COR-L47 (cell line): ENCODE data around the gene CGB2.
"Not testable (repeated sequence)": the region's sequence is repeated elsewhere in the genome, so short reads cannot be mapped to it uniquely, and the experiment has no call there.

ENCODE experiments used
- DNase-seq: peaks from one replicate; lab custom pipeline; 2025; lab: John Stamatoyannopoulos, UW

CGB2 gene

GRCh38 chr19:49038111-49038510, 6.4 kb downstream of the CGB2 start:
- not testable (repeated sequence) for DNase-seq

- DNase-seq, result not testable (repeated sequence)
Measured at GRCh38 chr19:49038557-49039276, 7.0 kb downstream of the CGB2 start.

GRCh38 chr19:49039736-49040135, 8.0 kb downstream of the CGB2 start:
- DNase-seq, result not testable (repeated sequence)

- DNase-seq, result no peak
Measured at GRCh38 chr19:49042177-49042576, 10.5 kb downstream of the CGB2 start.

- not testable (repeated sequence) for DNase-seq
Measured at GRCh38 chr19:49042666-49043065, 11.0 kb downstream of the CGB2 start.

- not testable (repeated sequence) for DNase-seq
Measured at GRCh38 chr19:49043548-49043947, 11.9 kb downstream of the CGB2 start, which contains the start of gene CGB5. CGB5 (plus strand) TSS chr19:49043848; CDS start chr19:49044210, 362 bp downstream.

GRCh38 chr19:49049011-49049410, 17.3 kb downstream of the CGB2 start, which contains the start of gene CGB8:
CGB8 (minus strand) TSS chr19:49049111; CDS start chr19:49048739, 372 bp downstream.
- not testable (repeated sequence) for DNase-seq

GRCh38 chr19:49049834-49050233, 18.1 kb downstream of the CGB2 start:
- DNase-seq, result not testable (repeated sequence)

GRCh38 chr19:49050376-49051033, 18.8 kb downstream of the CGB2 start:
- DNase-seq, result not testable (repeated sequence)

- DNase-seq, result no peak
Measured at GRCh38 chr19:49056101-49056901, 24.6 kb downstream of the CGB2 start.

GRCh38 chr19:49056902-49057596, 25.4 kb downstream of the CGB2 start:
- DNase-seq, result not testable (repeated sequence)

GRCh38 chr19:49057636-49058234, 26.0 kb downstream of the CGB2 start, which contains the start of gene CGB7:
CGB7 (minus strand) TSS chr19:49057749; CDS start chr19:49055375, 2,374 bp downstream.
- no peak for DNase-seq

GRCh38 chr19:49058562-49058961, 26.9 kb downstream of the CGB2 start:
- peak; percentile 6 for DNase-seq

GRCh38 chr19:49059053-49059452, 27.4 kb downstream of the CGB2 start:
- no peak for DNase-seq

- DNase-seq, result no peak
Measured at GRCh38 chr19:49061000-49061399, 29.3 kb downstream of the CGB2 start.

GRCh38 chr19:49061445-49061844, 29.8 kb downstream of the CGB2 start:
- no peak for DNase-seq

GRCh38 chr19:49064029-49064629, 32.4 kb downstream of the CGB2 start:
- no peak for DNase-seq

GRCh38 chr19:49064768-49065611, 33.3 kb downstream of the CGB2 start, which contains the start of gene NTF4:
NTF4 (minus strand) TSS chr19:49064818; CDS start chr19:49061997, 2,821 bp downstream.
- DNase-seq, result no peak

- no peak for DNase-seq
Measured at GRCh38 chr19:49065905-49066512, 34.3 kb downstream of the CGB2 start.
